Right lobe of liver (tissue), 6 donors: Measurements from ENCODE around the gene PCDHGC3. TPM values are rescaled to one million over a fixed set of nuclear protein-coding genes. Genes with fewer than 3 reads are reported as not detected.

Experiments used
- ATAC-seq, 4 donors: fragments of 200-7000 bp; cut with Tn5 transposase; one replicate each; pipeline ENCODE4 v1.9.1; 2020; ENCODE audit warnings: mild to moderate bottlenecking in 4 of 4, moderate library complexity in 4 of 4
- DNase-seq, 3 donors: peaks; one replicate each; pipeline ENCODE4 v3.0.0-alpha.2; 2020
- H3K27ac ChIP-seq, 3 donors: fragments of 200-600 bp; one replicate each; pipeline ENCODE4 v1.8.0; 2022
- H3K27me3 ChIP-seq, 2 donors: fragments of 200-600 bp; one replicate each; pipeline ENCODE4 v1.8.0; 2022
- H3K36me3 ChIP-seq, 4 donors: fragments of 200-600 bp; sonication (generic) in 1 of 4; one replicate each; pipeline versions ENCODE4 v1.5.1 to v1.8.0; 2017 to 2022; ENCODE audit warnings: control low read depth in 1 of 4
- H3K4me1 ChIP-seq, 4 donors: fragments of 200-600 bp; sonication (generic) in 1 of 4; one replicate each; pipeline versions ENCODE4 v1.5.1 to v1.8.0; 2017 to 2022; ENCODE audit warnings: control low read depth in 1 of 4
- H3K4me3 ChIP-seq, 3 donors: fragments of 200-600 bp; one replicate each; pipeline ENCODE4 v1.8.0; 2022
- H3K9me3 ChIP-seq, 4 donors: fragments of 200-600 bp; sonication (generic) in 1 of 4; one replicate each; pipeline versions ENCODE4 v1.5.1 to v1.8.0; 2017 to 2022; ENCODE audit warnings: control low read depth in 1 of 4
- POLR2A ChIP-seq: fragments of 450-650 bp; IDR thresholded peaks from one replicate; pipeline ENCODE4 v1.6.1; 2017; ENCODE audit warnings: antibody characterized with exemption, mild to moderate bottlenecking
- WGBS: methylation state at CpG from one replicate; pipeline ENCODE4 v1.1.6; 2018; ENCODE audit warnings: low coverage, low lambda C conversion rate; ENCODE audit not compliant: insufficient coverage; ENCODE audit errors: missing lambda C conversion rate; 5-methylcytosine and 5-hydroxymethylcytosine counted together
- intact Hi-C, 2 donors: fragments of 100-400 bp; cut with DNase I; formaldehyde crosslinking; loops; one replicate each; pipeline versions ENCODE4 v1.11.2 to v1.14.1; 2022
- total RNA-seq, 6 experiments: library from RNA; depleted of rRNA in 2 of 6; stranded (reverse); fragments of >200 nt in 2 of 6; fragmentation: NEBNext Ultra II Directional in 3 of 6; extraction: Animal tissue kit (Norgen Biotek cat#: 25700) in 3 of 6; gene quantifications; one replicate each; pipeline versions ENCODE4 v1.1.0 to v1.2.4, GENCODE V29; 2016 to 2023
- TF ChIP-seq, protein P1 (sequence below), 4 donors: fragments of 200-600 bp in 3 of 4; fragments of 450-650 bp in 1 of 4; IDR thresholded peaks; one replicate each; pipeline versions ENCODE4 v1.5.1 to v1.8.0; 2016 to 2022; ENCODE audit warnings: antibody characterized with exemption in 4 of 4, mild to moderate bottlenecking in 2 of 4
- donor health status: DM: no; HTN: yes; CAD: no.
- donor health status: DM: no; HTN: no; CAD: no.
- donor health status: DM: no; HTN: no; CAD: no.
- donor health status: DM: no; HTN: yes; CAD: no.
- donor health status: DM: no; HTN: yes; CAD: no.

PCDHGC3 gene
- total RNA-seq, 6 experiments from 2014 or later: 6.1 to 10.6 (median 7.6) TPM

DNA sequence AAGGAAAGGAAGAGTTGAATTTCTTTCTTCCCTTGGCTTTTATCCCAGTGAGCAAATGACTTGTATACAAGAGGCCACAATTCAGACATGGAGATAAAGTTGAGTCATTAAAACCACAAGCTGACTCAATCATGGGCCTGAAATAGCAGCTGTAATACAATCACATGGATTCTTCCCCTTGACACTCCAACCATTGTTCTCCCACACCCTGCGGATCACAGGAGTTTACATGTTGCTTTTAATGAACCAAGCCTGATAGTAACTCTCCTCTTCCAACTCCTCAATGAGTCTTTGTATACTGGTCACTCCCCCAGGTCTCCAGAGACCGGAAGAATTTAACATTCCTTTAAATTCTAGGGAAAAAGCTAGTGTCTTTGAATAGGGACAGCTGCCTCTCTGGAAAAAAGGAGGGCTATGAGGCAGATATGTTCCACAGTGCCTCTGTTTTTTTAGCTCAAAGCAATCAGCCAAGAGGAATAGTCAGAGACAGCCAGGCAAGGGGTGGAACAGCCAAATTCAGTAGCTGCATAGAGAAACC is 45.5 kb downstream of the PCDHGC3 start:
- Histone ChIP-seq H3K27me3 (no peaks in the 10 kb centered on the region), H3K9me3 (no peaks in the 10 kb centered on the region), H3K27ac (peak overlapping the region in 2 of 3 donors; percentile 10 to 49), H3K36me3 (peaks cover 0 to 64% (median 18%) of the 10 kb centered on the region in 4 donors), H3K4me3 (no peak overlapping the region), H3K4me1 (peaks cover 0 to 27% (median 9%) of the 10 kb centered on the region in 4 donors)
- TF ChIP-seq, protein P1, sequence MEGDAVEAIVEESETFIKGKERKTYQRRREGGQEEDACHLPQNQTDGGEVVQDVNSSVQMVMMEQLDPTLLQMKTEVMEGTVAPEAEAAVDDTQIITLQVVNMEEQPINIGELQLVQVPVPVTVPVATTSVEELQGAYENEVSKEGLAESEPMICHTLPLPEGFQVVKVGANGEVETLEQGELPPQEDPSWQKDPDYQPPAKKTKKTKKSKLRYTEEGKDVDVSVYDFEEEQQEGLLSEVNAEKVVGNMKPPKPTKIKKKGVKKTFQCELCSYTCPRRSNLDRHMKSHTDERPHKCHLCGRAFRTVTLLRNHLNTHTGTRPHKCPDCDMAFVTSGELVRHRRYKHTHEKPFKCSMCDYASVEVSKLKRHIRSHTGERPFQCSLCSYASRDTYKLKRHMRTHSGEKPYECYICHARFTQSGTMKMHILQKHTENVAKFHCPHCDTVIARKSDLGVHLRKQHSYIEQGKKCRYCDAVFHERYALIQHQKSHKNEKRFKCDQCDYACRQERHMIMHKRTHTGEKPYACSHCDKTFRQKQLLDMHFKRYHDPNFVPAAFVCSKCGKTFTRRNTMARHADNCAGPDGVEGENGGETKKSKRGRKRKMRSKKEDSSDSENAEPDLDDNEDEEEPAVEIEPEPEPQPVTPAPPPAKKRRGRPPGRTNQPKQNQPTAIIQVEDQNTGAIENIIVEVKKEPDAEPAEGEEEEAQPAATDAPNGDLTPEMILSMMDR (IDR thresholded peaks at IDR 0.05): no peak
- TF ChIP-seq POLR2A: no peak
- DNase-seq: no peak
- intact Hi-C loops: loop anchor here in 1 of 2 donors (10.0 kb wide), 1 partner anchor 47 kb away; the partner anchor contains the start of gene PCDHGC3
- 62% methylated on average over 2 of the region's 2 CpGs for WGBS
- ATAC-seq: peak in 1 of 4 donors; percentile 47

DNA sequence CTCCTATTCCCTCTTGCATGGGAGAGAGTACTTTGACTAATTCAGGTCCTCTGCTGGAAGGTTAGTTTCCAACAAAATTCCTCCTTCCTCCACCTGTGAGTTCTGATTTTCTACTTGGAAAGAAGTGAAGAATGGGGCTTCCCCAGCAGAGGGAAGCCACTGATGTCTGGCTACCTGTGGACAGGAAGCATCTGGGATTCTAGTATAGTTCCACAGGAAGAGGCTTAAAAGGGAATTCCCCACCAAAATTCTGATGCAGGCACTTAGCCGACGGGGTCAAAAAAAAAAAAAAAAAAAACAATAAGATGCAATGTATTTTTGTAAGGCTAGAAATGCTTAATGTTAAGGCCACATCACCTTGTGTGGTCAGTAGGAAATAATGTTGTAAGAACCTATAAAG is 46.5 kb downstream of the PCDHGC3 start:
- intact Hi-C loops: loop anchor here in 1 of 2 donors (10.0 kb wide), 1 partner anchor 48 kb away; the partner anchor contains the start of gene PCDHGC3
- H3K27ac ChIP-seq: no peak overlapping the region
- no peak for DNase-seq

DNA sequence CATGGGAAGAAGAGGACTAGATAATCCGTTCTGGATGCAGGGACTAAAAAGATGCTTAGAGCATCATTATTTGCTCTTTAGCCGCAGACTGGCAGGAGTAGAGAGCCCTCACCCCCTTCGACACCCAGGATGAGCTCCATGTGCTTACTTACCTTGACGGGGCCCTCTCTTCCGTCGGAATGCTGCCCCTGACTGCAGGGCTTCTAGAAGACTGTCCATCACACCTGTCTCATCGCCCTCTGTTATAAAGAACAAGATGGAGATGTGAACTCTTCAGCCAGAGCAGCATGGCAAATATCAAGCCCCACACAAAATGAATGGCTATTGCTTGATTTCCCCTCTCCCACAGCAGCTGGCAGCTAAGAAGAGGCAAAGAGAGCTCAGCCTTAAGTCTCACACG is 48.2 kb downstream of the PCDHGC3 start:
- Histone ChIP-seq H3K27ac (no peak overlapping the region), H3K4me3 (no peak overlapping the region), H3K4me1 (peaks cover 0 to 38% (median 14%) of the 10 kb centered on the region in 4 donors), H3K27me3 (no peaks in the 10 kb centered on the region), H3K36me3 (peaks cover 0 to 60% (median 15%) of the 10 kb centered on the region in 4 donors), H3K9me3 (no peaks in the 10 kb centered on the region)
- ATAC-seq: no peak
- 81% methylated on average over 4 of the region's 8 CpGs for WGBS
- DNase-seq: peak in 1 of 3 donors; percentile 31
- intact Hi-C loops: loop anchor here in 1 of 2 donors (10.0 kb wide), 1 partner anchor 49 kb away; the partner anchor contains the start of gene PCDHGC3
- TF ChIP-seq POLR2A: no peak
- TF ChIP-seq, protein P1 (IDR thresholded peaks at IDR 0.05): no peak

More for the DNA sequence above, 46.5 kb downstream of the PCDHGC3 start:
- H3K36me3 ChIP-seq: peaks cover 0 to 64% (median 16%) of the 10 kb centered on the region in 4 donors
- no peaks in the 10 kb centered on the region for H3K27me3 ChIP-seq
- TF ChIP-seq, protein P1 (IDR thresholded peaks at IDR 0.05): no peak
- TF ChIP-seq POLR2A: no peak
- H3K9me3 ChIP-seq: no peaks in the 10 kb centered on the region
- no peak for ATAC-seq
- WGBS: 28% methylated on average over 2 of the region's 2 CpGs
- H3K4me1 ChIP-seq: peaks cover 0 to 28% (median 10%) of the 10 kb centered on the region in 4 donors
- no peak overlapping the region for H3K4me3 ChIP-seq

DNA sequence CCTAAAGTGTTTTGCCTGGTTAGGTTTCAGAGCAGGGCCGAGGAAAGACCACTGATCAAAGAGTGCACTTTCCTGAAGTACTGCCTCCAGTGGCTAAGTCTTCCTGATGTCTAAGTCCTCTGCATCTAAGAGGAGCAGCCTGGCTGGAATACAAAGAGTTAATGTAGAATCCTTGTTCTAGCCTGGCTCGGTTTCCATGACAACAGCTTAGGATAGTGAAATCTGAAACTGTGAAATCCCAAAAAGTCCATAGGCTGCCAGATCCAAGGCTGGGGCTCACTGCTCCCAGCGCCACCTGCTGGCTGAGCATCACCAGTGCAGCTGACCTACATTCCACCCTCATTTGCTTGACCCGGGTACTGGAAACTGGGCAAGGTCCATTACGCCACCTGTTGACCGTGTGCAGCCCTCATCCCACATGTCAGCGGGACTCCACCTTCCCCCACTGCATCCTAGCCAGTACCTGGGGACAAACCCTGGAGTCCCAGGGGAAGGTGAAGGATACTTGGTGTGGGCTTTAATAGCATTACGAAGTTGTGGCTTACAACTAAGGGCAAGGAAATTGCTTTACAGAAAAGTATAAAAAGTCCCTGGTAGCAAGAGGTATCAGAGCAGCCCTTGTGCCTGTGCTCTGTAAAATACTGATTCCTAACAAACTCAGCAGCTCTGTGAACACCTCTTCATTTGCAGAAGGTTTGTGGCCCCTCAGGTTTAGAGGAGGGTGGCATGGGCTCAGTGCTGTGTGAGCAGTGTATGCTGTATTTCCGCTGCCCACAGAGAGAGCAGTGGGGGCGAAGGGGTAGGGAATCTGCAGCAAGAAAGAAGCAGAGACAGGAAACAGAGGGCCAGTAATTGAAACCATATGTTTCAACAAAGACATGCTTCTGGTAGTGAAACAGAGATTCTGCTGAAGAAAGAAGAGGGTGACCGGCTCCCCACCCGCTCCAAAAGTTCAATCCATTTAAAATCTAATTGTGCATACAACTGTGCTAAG is 49.1 kb downstream of the PCDHGC3 start:
- Histone ChIP-seq H3K9me3 (no peaks in the 10 kb centered on the region), H3K4me1 (peaks cover 0 to 47% (median 16%) of the 10 kb centered on the region in 4 donors), H3K27ac (peak overlapping the region; percentile 55 to 83 (median 79)), H3K27me3 (no peaks in the 10 kb centered on the region), H3K4me3 (no peak overlapping the region), H3K36me3 (peaks cover 0 to 51% (median 13%) of the 10 kb centered on the region in 4 donors)
- intact Hi-C loops: loop anchor here in 1 of 2 donors (10.0 kb wide), 1 partner anchor 50 kb away; the partner anchor contains the start of gene PCDHGC3
- TF ChIP-seq, protein P1 (IDR thresholded peaks at IDR 0.05): peak; percentile 99 to 100 (median 100)
- no peak for TF ChIP-seq POLR2A
- ATAC-seq (peak; percentile 89 to 97 (median 94)), DNase-seq (peak; percentile 86 to 93 (median 91))
- WGBS: 19% methylated on average over 12 of the region's 12 CpGs
